Body of pancreas (tissue), 4 donors: ENCODE results near the gene NLGN2. TPM values are rescaled to one million over a fixed set of nuclear protein-coding genes. Genes with fewer than 3 reads are reported as not detected.

Experiments
- ATAC-seq: fragments of 150-250 bp; one replicate; pipeline ENCODE4 v1.9.1; 2016
- DNase-seq, 4 donors: peaks; one replicate each; pipeline ENCODE4 v3.0.0-alpha.2; 2019
- H3K27ac ChIP-seq, 4 donors: fragments of 200-600 bp; sonication (generic); 1 replicate in 3 of 4; 2 replicates in 1 of 4; pipeline versions ENCODE4 v1.5.1 to v1.6.1; 2016 to 2019; ENCODE audit warnings: mild to moderate bottlenecking in 1 of 4, mixed read lengths in 1 of 4, moderate library complexity in 1 of 4
- H3K27me3 ChIP-seq, 2 donors: fragments of 200-600 bp; sonication (generic); one replicate each; pipeline ENCODE4 v1.6.0; 2016; ENCODE audit warnings: mild to moderate bottlenecking in 1 of 2
- H3K36me3 ChIP-seq, 2 donors: fragments of 200-600 bp; sonication (generic); replicated peaks in 1 of 2; 2 replicates each; pipeline ENCODE4 v1.5.1; 2016; ENCODE audit warnings: low read depth in 2 of 2; ENCODE audit not compliant: insufficient read depth in 1 of 2
- H3K4me1 ChIP-seq: fragments of 200-600 bp; sonication (generic); one replicate; pipeline ENCODE4 v1.6.0; 2016
- H3K4me3 ChIP-seq, 2 donors: fragments of 200-600 bp; sonication (generic); 1 replicate in 1 of 2; 2 replicates in 1 of 2; pipeline ENCODE4 v1.5.1; 2016 to 2019
- H3K9me3 ChIP-seq, 3 donors: fragments of 200-600 bp; sonication (generic); 1 replicate in 2 of 3; 2 replicates in 1 of 3; pipeline ENCODE4 v1.5.1; 2016
- POLR2A ChIP-seq, 3 donors: fragments of 450-650 bp; IDR thresholded peaks; one replicate each; pipeline ENCODE4 v1.6.1; 2016; ENCODE audit warnings: antibody characterized with exemption in 3 of 3, mild to moderate bottlenecking in 2 of 3
- WGBS, 2 donors: methylation state at CpG; one replicate each; pipeline ENCODE4 v1.1.5; 2017; 5-methylcytosine and 5-hydroxymethylcytosine counted together
- intact Hi-C: fragments of 100-400 bp; cut with DNase I; formaldehyde crosslinking; loops from one replicate; pipeline ENCODE4 v1.15.1; 2023
- total RNA-seq, 2 donors: library from RNA; depleted of rRNA; stranded (reverse); fragments of >200 nt; gene quantifications; one replicate each; pipeline ENCODE4 v1.1.0, GENCODE V29; 2016
- TF ChIP-seq, protein P1 (sequence below), 7 experiments: fragments of 450-650 bp in 4 of 7; fragments of 200-600 bp in 3 of 7; sonication (generic) in 3 of 7; IDR thresholded peaks; one replicate each; pipeline ENCODE4 v1.5.1; 2016 to 2019; ENCODE audit warnings: antibody characterized with exemption in 7 of 7

The NLGN2 gene
- total RNA-seq, 2 donors from 2014 or later = 5.2 to 6.3 TPM

DNA sequence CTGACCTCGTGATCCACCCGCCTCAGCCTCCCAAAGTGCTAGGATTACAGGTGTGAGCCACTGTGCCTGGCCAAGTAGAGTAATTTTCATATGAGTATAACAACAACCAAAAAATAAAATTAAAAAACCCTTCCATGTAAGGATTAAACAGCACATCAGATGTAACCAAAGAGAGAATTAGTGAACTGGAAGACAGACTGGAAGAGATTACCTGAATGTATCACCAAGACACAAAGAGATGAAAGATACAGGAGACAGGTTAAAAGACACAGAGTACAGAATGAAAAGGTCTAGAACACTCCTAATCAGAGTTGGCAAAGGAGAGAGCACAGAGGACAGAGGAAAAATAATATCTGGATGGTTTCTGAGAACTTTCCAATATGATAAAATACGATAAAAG lies 28.5 kb upstream of the NLGN2 start:
- Histone ChIP-seq H3K27me3 (no peaks in the 10 kb centered on the region), H3K4me3 (no peak overlapping the region), H3K9me3 (no peaks in the 10 kb centered on the region), H3K36me3 (no peaks in the 10 kb centered on the region), H3K27ac (no peak overlapping the region), H3K4me1 (peaks cover 24% of the 10 kb centered on the region)
- ATAC-seq (no peak), DNase-seq (no peak)
- no peak for TF ChIP-seq POLR2A (IDR thresholded peaks at IDR 0.05)
- TF ChIP-seq, protein P1, sequence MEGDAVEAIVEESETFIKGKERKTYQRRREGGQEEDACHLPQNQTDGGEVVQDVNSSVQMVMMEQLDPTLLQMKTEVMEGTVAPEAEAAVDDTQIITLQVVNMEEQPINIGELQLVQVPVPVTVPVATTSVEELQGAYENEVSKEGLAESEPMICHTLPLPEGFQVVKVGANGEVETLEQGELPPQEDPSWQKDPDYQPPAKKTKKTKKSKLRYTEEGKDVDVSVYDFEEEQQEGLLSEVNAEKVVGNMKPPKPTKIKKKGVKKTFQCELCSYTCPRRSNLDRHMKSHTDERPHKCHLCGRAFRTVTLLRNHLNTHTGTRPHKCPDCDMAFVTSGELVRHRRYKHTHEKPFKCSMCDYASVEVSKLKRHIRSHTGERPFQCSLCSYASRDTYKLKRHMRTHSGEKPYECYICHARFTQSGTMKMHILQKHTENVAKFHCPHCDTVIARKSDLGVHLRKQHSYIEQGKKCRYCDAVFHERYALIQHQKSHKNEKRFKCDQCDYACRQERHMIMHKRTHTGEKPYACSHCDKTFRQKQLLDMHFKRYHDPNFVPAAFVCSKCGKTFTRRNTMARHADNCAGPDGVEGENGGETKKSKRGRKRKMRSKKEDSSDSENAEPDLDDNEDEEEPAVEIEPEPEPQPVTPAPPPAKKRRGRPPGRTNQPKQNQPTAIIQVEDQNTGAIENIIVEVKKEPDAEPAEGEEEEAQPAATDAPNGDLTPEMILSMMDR (IDR thresholded peaks at IDR 0.05) = no peak
- 95 to 98% methylated on average over 3 of the region's 3 CpGs for WGBS, 2 donors
- intact Hi-C loops = no loop called here

DNA sequence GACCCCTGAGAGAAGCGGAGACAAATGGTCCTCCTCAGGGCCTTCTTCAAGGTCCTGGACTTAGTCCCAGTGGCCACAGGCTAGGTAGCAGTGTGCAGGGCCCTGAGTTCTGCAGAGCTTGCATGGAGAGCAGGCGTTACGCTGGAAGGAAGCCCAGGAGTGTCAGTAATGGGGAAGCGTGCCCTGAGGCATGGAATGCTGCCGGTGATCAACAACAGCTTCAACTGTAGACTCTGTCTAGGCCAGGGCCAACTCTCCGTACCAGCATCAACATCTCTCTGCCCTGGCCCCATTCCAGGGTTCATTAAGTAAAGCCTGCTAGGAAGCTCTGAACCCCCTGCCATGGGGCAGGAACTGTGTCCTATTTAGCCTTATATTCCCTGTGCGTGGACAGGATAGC lies 27.3 kb upstream of the NLGN2 start:
- intact Hi-C loops = no loop called here
- Histone ChIP-seq H3K27me3 (no peaks in the 10 kb centered on the region), H3K9me3 (no peaks in the 10 kb centered on the region), H3K4me3 (peak overlapping the region; percentile 46 to 87), H3K27ac (peak overlapping the region; percentile 65 to 85 (median 82)), H3K4me1 (peaks cover 24% of the 10 kb centered on the region), H3K36me3 (no peaks in the 10 kb centered on the region)
- ATAC-seq (peak; percentile 67), DNase-seq (peak; percentile 72 to 91 (median 78))
- TF ChIP-seq, protein P1 (IDR thresholded peaks at IDR 0.05) = peak in 1 of 7 experiments; percentile 29
- TF ChIP-seq POLR2A (IDR thresholded peaks at IDR 0.05) = no peak
- 10 to 21% methylated on average over 5 to 7 of the region's 7 CpGs for WGBS, 2 donors

DNA sequence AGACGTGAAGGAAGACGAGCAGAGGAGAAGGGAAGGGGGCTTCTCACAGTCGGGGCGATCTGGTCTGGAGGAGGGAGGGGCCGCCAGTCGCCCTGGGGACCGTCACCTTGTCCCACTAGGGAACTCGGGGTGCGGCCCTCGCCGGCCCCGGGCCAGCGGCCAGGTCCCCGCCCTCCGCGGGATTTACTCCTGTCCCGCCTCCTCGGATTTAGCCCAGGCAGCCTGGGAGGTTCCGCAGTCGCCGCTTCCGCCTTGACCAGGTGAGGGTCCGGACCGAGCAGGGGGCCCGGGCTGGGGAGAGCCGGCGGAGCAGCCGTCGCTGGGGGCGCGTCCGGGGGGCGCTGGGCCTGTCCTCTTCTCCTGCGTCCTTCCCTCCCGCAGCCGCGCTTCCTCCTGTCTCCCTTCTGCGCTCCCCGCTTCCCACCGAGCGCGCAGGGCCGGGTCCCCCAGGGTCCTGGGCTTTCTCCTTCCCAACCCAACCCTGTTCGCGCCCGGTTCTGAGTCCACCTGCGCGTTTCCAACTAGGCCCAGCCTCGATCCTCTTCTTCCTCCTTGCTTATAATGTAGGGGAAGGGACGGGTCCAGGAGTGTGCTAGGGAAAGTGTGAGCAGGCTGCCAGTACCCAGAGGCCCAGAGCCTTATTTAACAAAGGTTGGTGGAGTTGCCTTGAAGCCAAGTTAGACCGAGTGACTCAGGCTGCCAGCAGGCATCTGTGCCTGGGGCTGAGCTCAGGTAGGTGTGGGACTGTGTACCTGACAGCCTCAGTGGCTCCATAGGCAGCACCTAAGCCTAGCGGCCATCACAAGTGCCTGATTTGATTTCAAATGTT lies 26.6 kb upstream of the NLGN2 start, which contains the start of gene TNK1:
TNK1 (plus strand) TSS at position 235 of the 829 bp plus-strand sequence. CDS start 1,838 bp downstream, outside the sequence.
- Histone ChIP-seq H3K27ac (peak within 1 kb of the TSS; percentile 65 to 85 (median 82)), H3K4me1 (peaks cover 24% of the 10 kb centered on the region), H3K9me3 (no peaks in the 10 kb centered on the region), H3K4me3 (peak within 1 kb of the TSS; percentile 46 to 87), H3K36me3 (no peaks in the 10 kb centered on the region), H3K27me3 (no peaks in the 10 kb centered on the region)
- 2% methylated on average over 33 to 52 of the region's 52 CpGs for WGBS, 2 donors
- peak; percentile 67 to 86 (median 83) for TF ChIP-seq POLR2A (IDR thresholded peaks at IDR 0.05)
- TF ChIP-seq, protein P1 (IDR thresholded peaks at IDR 0.05) = peak in 2 of 7 experiments; percentile 5 to 16
- peak; percentile 72 to 87 (median 82) for DNase-seq
- ATAC-seq = peak; percentile 88
- intact Hi-C loops = no loop called here

DNA sequence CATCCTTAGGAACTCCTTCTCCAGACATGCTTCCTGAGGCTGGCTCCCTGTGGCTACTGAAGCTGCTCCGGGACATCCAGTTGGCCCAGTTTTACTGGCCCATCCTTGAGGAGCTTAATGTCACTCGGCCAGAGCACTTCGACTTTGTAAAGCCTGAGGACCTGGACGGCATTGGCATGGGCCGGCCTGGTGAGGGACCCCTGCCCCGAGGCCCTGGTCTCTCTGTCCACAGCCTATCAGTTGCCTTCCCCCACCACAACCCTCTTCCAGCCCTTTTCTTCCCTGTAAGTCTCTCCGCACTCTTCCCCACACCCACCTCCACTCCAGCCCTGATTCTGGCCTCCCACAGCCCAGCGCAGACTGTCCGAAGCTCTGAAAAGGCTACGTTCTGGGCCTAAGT lies 24.7 kb upstream of the NLGN2 start:
- ATAC-seq = no peak

More for the DNA sequence above, 24.7 kb upstream of the NLGN2 start:
- WGBS, 2 donors = 94 to 97% methylated on average over 8 to 10 of the region's 10 CpGs
- Histone ChIP-seq H3K36me3 (no peaks in the 10 kb centered on the region), H3K4me3 (no peak overlapping the region), H3K9me3 (no peaks in the 10 kb centered on the region), H3K27me3 (no peaks in the 10 kb centered on the region), H3K4me1 (peaks cover 24% of the 10 kb centered on the region), H3K27ac (no peak overlapping the region)
- intact Hi-C loops = no loop called here
- no peak for DNase-seq
- TF ChIP-seq POLR2A (IDR thresholded peaks at IDR 0.05) = no peak
- TF ChIP-seq, protein P1 (IDR thresholded peaks at IDR 0.05) = no peak
